OCI-LY1 (cell line): ENCODE results near the gene ARMH1.
A peak's percentile ranks its signal among the peaks of the same experiment; 100 is the strongest.

Source experiments
- H2AFZ ChIP-seq: fragments of 200-600 bp; sonication (generic), shearing (Covaris generic); 2 replicates; pipeline ENCODE4 v1.6.0; 2014; ENCODE audit warnings: antibody characterized with exemption, mild to moderate bottlenecking, low read length
- H3F3A ChIP-seq: fragments of 200-600 bp; sonication (generic), shearing (Covaris generic); 2 replicates; pipeline ENCODE4 v1.6.0; 2014; ENCODE audit warnings: mild to moderate bottlenecking, antibody characterized with exemption, low read length, moderate library complexity; ENCODE audit not compliant: insufficient read depth
- H3K27ac ChIP-seq: fragments of 200-600 bp; sonication (generic); 2 replicates; pipeline ENCODE4 v1.5.1; 2014; ENCODE audit warnings: low read length, mixed run types, mild to moderate bottlenecking, low read depth; ENCODE audit not compliant: poor library complexity, severe bottlenecking
- H3K27me3 ChIP-seq: fragments of 200-600 bp; sonication (generic); 2 replicates; pipeline ENCODE4 v1.6.0; 2014; ENCODE audit warnings: antibody characterized with exemption, mild to moderate bottlenecking, low read length, moderate library complexity; ENCODE audit not compliant: insufficient read depth
- H3K36me3 ChIP-seq: fragments of 200-600 bp; sonication (generic); 2 replicates; pipeline ENCODE4 v1.6.1; 2014; ENCODE audit warnings: mild to moderate bottlenecking, antibody characterized with exemption, low read length, moderate library complexity, mixed read lengths; ENCODE audit not compliant: insufficient read depth
- H3K4me1 ChIP-seq: fragments of 200-600 bp; sonication (generic); 2 replicates; pipeline ENCODE4 v1.5.1; 2014; ENCODE audit warnings: mild to moderate bottlenecking, low read length, moderate library complexity; ENCODE audit not compliant: insufficient read depth, severe bottlenecking
- H3K4me2 ChIP-seq: fragments of 200-600 bp; sonication (generic), shearing (Covaris generic); 2 replicates; pipeline ENCODE4 v1.6.1; 2014; ENCODE audit warnings: low read length
- H3K4me3 ChIP-seq: fragments of 200-600 bp; sonication (generic); 2 replicates; pipeline ENCODE4 v1.5.1; 2014; ENCODE audit warnings: low read length, low read depth, mild to moderate bottlenecking, mixed read lengths; ENCODE audit not compliant: poor library complexity, severe bottlenecking
- H3K79me2 ChIP-seq: fragments of 200-600 bp; shearing (Covaris generic); 2 replicates; pipeline ENCODE4 v1.6.1; 2016; ENCODE audit warnings: mixed run types, low read length, mixed read lengths; ENCODE audit not compliant: insufficient read depth
- H3K9ac ChIP-seq: fragments of 200-600 bp; sonication (generic), shearing (Covaris generic); 2 replicates; pipeline ENCODE4 v1.6.1; 2014; ENCODE audit warnings: mild to moderate bottlenecking, low read length, mixed read lengths
- H3K9me2 ChIP-seq: fragments of 200-600 bp; sonication (generic), shearing (Covaris generic); 2 replicates; pipeline ENCODE4 v1.6.1; 2014; ENCODE audit warnings: low read depth, mild to moderate bottlenecking, low read length, mixed read lengths
- H3K9me3 ChIP-seq: fragments of 200-600 bp; shearing (Covaris generic); 2 replicates; pipeline ENCODE4 v1.6.1; 2014; ENCODE audit warnings: low read length, mixed read lengths
- H4K20me1 ChIP-seq: fragments of 200-600 bp; sonication (generic), shearing (Covaris generic); 2 replicates; pipeline ENCODE4 v1.6.0; 2016; ENCODE audit warnings: mild to moderate bottlenecking, low read length; ENCODE audit not compliant: insufficient read depth
- EZH2 ChIP-seq: fragments of 200-600 bp; sonication (generic), shearing (Covaris generic); IDR thresholded peaks from 2 replicates; pipeline ENCODE4 v1.8.0; 2017; ENCODE audit warnings: borderline replicate concordance, mixed run types, mild to moderate bottlenecking, antibody characterized with exemption, low read length, moderate library complexity, mixed read lengths
- TF ChIP-seq, protein P1 (sequence below): fragments of 200-600 bp; sonication (generic), shearing (Covaris generic); IDR thresholded peaks from 2 replicates; pipeline ENCODE4 v1.5.1; 2017; ENCODE audit warnings: mild to moderate bottlenecking, antibody characterized with exemption, low read length, moderate library complexity, mixed read lengths

The ARMH1 gene

DNA sequence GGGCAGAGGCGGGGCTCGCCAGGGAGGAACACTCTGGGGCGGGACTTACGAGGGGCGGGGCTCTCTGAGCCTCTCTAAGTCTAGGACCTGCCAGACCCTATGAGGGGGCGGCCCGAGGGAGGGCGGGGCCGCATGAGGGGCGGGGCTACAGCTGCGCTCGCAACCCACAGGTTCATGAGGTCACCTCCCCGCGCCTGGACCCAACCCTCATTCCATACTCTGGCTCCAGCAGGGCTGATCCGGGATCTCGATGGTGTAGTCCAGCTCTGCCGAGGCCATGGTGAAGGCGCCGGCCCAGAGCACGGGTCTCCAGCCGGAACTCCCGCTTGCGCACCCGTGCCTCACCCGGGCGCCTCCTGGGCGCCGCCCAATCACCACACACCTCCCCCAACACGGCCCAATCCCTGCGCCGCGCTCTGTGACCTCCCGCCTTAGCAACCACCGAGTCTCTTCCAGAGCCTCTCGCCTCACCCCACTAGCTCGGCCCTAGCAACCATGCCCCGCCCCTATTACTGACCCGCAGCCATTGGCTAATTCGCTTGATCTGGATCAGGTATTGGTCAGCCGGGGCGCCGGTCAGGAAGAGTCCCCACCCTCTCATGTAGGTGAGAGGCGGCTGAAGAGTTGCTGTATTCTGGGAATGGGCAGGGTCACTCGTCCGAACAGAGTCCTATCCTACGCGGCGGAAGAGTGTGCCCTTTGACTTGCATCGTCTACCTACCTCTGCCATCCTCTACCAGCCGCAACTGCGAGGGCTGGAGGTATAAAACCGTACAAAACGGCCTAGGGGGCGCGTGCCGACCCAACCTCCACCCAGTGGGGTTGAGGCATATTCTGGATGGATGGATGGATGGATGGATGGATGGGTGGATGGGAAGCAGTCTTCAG, at the start of gene ARMH1, which contains the start of gene TMEM53:
Gene ARMH1, plus strand, starts transcription at position 602 of the 888 bp plus-strand sequence. CDS start 14,984 bp downstream, outside the sequence.
Gene TMEM53, minus strand, starts transcription at position 369 of the 888 bp plus-strand sequence. Its CDS starts 90 bp downstream, at position 279.
- H3K9me3 ChIP-seq: no peaks in the 10 kb centered on the region
- TF ChIP-seq EZH2: no peak
- TF ChIP-seq, protein P1, sequence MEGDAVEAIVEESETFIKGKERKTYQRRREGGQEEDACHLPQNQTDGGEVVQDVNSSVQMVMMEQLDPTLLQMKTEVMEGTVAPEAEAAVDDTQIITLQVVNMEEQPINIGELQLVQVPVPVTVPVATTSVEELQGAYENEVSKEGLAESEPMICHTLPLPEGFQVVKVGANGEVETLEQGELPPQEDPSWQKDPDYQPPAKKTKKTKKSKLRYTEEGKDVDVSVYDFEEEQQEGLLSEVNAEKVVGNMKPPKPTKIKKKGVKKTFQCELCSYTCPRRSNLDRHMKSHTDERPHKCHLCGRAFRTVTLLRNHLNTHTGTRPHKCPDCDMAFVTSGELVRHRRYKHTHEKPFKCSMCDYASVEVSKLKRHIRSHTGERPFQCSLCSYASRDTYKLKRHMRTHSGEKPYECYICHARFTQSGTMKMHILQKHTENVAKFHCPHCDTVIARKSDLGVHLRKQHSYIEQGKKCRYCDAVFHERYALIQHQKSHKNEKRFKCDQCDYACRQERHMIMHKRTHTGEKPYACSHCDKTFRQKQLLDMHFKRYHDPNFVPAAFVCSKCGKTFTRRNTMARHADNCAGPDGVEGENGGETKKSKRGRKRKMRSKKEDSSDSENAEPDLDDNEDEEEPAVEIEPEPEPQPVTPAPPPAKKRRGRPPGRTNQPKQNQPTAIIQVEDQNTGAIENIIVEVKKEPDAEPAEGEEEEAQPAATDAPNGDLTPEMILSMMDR: peak; percentile 47
- H3K27me3 ChIP-seq: no peaks in the 10 kb centered on the region
- H3K4me2 ChIP-seq: peak within 1 kb of the TSS; percentile 92
- H3K4me1 ChIP-seq: peaks cover 33% of the 10 kb centered on the region
- H3K36me3 ChIP-seq: no peaks in the 10 kb centered on the region
- H3K27ac ChIP-seq: peak within 1 kb of the TSS; percentile 33
- no peaks in the 10 kb centered on the region for H3K79me2 ChIP-seq
- no peak within 1 kb of the TSS for H2AFZ ChIP-seq
- H3K9me2 ChIP-seq: no peaks in the 10 kb centered on the region
- no peaks in the 10 kb centered on the region for H4K20me1 ChIP-seq
- H3F3A ChIP-seq: no peaks in the 10 kb centered on the region
- H3K4me3 ChIP-seq: peak within 1 kb of the TSS; percentile 67
- H3K9ac ChIP-seq: peak within 1 kb of the TSS; percentile 68

DNA sequence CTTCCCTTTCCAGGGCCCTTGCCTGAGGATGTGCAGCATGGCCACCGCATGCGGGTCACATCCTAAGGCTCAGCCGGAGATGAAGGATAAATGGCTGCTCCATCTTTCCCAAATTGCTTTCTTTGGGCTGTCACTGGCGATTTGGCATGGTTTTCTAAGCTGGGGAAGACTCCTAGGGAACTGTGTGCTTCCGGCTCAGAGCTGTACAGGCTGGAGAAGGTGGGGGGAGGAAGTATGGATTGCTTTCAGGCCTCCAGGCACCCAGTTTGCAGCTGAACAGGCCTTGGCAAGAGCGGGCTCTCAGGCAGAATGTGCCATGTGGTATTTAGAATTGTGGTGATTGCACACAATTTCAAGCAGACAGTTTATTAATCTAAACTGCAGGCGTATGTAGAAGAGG, 49.2 kb upstream of the ARMH1 start:
- Histone ChIP-seq H3K27me3 (no peaks in the 10 kb centered on the region), H2AFZ (no peak overlapping the region), H3K79me2 (no peaks in the 10 kb centered on the region), H3K36me3 (no peaks in the 10 kb centered on the region), H3K4me3 (no peak overlapping the region), H3F3A (no peaks in the 10 kb centered on the region), H4K20me1 (no peaks in the 10 kb centered on the region), H3K4me2 (no peak overlapping the region), H3K4me1 (no peaks in the 10 kb centered on the region), H3K9me3 (no peaks in the 10 kb centered on the region), H3K27ac (no peak overlapping the region), H3K9ac (no peak overlapping the region), H3K9me2 (no peaks in the 10 kb centered on the region)
- TF ChIP-seq EZH2: no peak
- TF ChIP-seq, protein P1: no peak

DNA sequence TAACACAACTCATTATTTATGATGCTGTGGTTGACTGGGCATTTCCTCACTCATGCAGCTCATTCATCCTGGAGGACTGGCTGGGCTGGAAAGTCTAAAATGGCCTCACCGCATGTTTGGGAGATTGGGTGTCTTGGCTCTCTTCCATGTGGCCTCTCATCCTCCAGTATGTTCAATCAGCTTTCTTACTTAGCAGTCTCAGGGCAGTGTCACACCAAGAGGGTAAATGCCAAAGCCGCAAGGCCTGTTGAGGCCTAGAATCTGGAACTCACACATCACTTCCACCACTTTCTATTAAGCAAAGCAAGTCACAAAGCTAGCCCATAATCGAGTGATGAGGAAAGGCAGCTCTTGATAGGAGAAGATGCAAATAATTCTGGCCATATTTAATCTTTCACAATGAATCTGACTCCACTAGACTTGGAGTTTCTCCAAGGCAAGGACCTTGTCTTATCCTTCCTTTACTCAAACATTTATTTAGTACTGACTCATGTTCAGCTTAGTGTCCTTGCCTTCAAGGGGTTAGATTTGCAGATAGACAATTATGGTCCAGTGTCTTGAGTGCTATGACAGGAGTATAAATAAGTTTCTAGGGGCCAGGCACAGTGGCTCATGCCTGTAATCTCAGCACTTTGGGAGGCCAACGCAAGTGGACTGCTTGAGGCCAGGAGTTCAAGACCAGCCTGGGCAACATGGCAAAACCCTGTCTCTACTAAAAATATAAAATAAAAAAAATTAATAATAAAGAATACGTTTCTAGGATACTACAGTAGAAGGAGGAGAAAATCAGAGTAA, 45.4 kb upstream of the ARMH1 start:
- Histone ChIP-seq H3K4me2 (no peak overlapping the region), H3K9me3 (no peaks in the 10 kb centered on the region), H3K27ac (no peak overlapping the region), H3F3A (no peaks in the 10 kb centered on the region), H4K20me1 (no peaks in the 10 kb centered on the region), H3K9me2 (no peaks in the 10 kb centered on the region), H3K27me3 (no peaks in the 10 kb centered on the region), H2AFZ (no peak overlapping the region), H3K36me3 (peaks cover 14% of the 10 kb centered on the region; the same call in 1 of the 2 replicates), H3K9ac (no peak overlapping the region), H3K79me2 (peaks cover 3% of the 10 kb centered on the region), H3K4me1 (peaks cover 25% of the 10 kb centered on the region), H3K4me3 (no peak overlapping the region)
- no peak for TF ChIP-seq EZH2
- TF ChIP-seq, protein P1: no peak
